Stimulated activated CD8-positive, alpha-beta memory T cell treated with anti-CD3 and anti-CD28 coated beads, Interleukin-15, amount 100 ng/mL, for 48 hours (primary cell): ENCODE measurements around the gene VRTN.
"Not testable (repeated sequence)": the region's sequence is repeated elsewhere in the genome, so short reads cannot be mapped to it uniquely, and the experiment has no call there.

Experiments
- DNase-seq, 2 donors: peaks; one replicate each; pipeline ENCODE4 v3.0.0-alpha.2; 2020; ENCODE audit warnings: low read depth in 2 of 2

The VRTN gene

GRCh38 chr14:74348735-74349463 is 628 bp downstream of the VRTN start:
- no peak for DNase-seq

GRCh38 chr14:74349757-74350156 is 1.5 kb downstream of the VRTN start:
- no peak for DNase-seq

GRCh38 chr14:74350211-74350927 is 2.1 kb downstream of the VRTN start:
- no peak for DNase-seq

- no peak for DNase-seq
These were observed 2.7 kb downstream of the VRTN start for GRCh38 chr14:74350928-74351323.

- DNase-seq = no peak
These were observed 8.8 kb downstream of the VRTN start for GRCh38 chr14:74356892-74357575.

- DNase-seq = no peak
These were observed 9.3 kb downstream of the VRTN start for GRCh38 chr14:74357585-74357984.

GRCh38 chr14:74358176-74358829 is 10.0 kb downstream of the VRTN start:
- DNase-seq = no peak

GRCh38 chr14:74360163-74360562 is 11.9 kb downstream of the VRTN start:
- no peak for DNase-seq

GRCh38 chr14:74362361-74362915 is 14.2 kb downstream of the VRTN start:
- DNase-seq = peak; percentile 32 to 35

- DNase-seq = no peak
These were observed 16.1 kb downstream of the VRTN start for GRCh38 chr14:74364271-74364880.

- no peak for DNase-seq
These were observed 19.8 kb downstream of the VRTN start for GRCh38 chr14:74368026-74368425.

GRCh38 chr14:74368441-74368840 is 20.2 kb downstream of the VRTN start:
- DNase-seq = no peak

- DNase-seq = no peak
These were observed 29.9 kb downstream of the VRTN start for GRCh38 chr14:74377976-74378690.

- no peak for DNase-seq
These were observed 31.9 kb downstream of the VRTN start for GRCh38 chr14:74380172-74380571.

GRCh38 chr14:74380845-74381244 is 32.6 kb downstream of the VRTN start:
- DNase-seq = no peak

GRCh38 chr14:74381571-74381970 is 33.3 kb downstream of the VRTN start:
- DNase-seq = not testable (repeated sequence)

- DNase-seq = no peak
These were observed 34.0 kb downstream of the VRTN start for GRCh38 chr14:74382231-74382630.

GRCh38 chr14:74389980-74390379 is 41.7 kb downstream of the VRTN start:
- DNase-seq = no peak

- DNase-seq = not testable (repeated sequence)
These were observed 42.2 kb downstream of the VRTN start for GRCh38 chr14:74390505-74390904.

GRCh38 chr14:74391479-74391878 is 43.2 kb downstream of the VRTN start:
- no peak for DNase-seq
